Raji (cell line): Measurements from ENCODE around the gene INPP4B.

Experiments
- POLR2A ChIP-seq: IDR thresholded peaks from 2 replicates; pipeline ENCODE4 v1.6.1; 2011; ENCODE audit warnings: low read depth, low read length, control low read depth; ENCODE audit not compliant: insufficient read depth

INPP4B gene

DNA sequence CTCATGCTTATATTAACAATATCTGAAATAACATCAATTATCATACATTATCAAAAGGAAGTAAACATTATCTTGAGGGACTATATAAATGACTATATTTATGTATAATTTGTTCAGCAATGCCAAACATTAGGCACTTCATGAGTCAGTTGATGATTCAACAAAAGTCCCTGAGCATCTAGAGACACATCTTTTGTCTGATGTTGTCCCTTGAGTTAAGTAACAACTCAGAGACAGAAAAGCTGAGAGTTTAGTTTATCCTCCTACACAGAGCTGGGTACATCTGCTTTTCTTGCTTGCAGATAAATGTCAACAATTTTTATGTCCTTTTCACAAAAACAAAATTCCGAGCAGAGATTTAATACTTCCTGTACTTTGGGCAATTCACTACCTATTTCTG, 311.1 kb downstream of the INPP4B start:
- TF ChIP-seq POLR2A: no peak

DNA sequence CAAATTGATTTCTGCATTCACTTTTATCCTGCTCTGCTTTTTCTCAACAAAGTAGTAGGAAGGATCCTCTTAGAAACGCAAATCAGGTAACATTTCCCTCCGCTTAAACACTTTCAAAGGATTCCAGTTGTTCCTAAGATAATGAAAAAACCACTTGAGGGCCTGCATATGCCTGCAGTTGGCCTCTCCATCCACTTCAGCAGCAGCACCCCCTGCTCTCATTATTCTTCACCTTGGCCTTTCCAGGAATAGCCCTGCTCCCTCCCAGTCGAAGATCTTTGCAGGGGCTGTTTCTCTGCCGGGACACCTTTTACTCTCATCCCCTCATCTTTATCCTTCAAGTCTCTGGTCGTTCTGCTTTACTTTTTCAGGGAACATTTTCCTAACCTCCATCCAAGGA, 314.0 kb downstream of the INPP4B start:
- TF ChIP-seq POLR2A: no peak

DNA sequence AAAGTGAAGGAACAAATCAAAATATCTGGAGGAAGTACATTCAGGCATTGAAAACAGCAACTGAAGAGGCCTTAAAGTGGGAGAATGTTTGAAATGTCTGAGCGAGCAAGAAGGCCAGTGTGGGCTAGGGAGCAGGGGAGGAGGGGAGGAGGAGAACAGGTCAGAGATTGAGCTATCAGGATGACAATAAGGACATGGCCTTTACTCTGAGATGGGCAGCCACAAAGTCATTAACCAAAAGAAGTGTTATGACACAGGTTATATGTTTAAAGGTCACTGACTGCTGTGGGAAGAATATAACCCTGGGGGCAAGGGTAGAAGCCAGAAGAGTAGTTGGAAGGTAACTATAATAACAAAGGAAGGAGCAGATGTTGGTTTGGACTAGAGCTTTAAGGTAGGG, 315.4 kb downstream of the INPP4B start:
- TF ChIP-seq POLR2A: no peak

DNA sequence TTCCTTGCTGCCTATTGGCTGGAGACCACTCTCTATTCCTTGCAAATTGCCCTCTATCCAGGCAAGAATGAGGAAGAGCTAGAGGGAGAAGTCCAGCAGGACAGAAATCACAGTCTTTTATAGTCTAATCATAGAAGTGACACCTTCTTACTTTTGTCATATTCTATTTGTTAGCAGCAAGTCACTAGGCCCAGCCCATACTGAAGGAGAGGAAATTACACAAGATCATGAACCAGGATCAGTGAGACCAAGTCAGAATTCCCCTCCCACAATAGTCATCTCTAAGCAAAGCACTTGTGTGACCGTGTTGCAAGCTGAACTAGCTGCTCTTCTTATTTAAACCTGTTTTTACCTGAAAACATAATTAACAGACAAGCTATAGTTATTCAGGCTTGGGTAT, 317.7 kb downstream of the INPP4B start:
- no peak for TF ChIP-seq POLR2A

DNA sequence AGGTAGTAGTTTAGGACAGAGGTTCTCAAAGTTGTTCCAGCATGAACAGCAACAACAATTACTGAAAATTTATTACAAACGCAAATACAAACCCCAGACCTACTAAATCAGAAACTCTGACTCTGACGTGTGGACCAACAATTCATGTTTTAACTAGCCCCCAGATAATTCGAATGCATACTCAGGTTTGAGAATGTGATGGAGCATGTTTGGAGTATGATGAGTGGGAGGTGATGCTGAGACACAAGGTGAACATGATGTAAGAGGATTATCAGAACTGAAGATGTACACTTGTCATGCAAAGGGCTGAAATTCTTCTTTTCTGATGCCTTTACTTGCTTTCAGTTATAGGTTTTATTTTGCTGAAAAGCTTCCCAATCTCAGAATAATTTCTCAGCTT, 323.0 kb downstream of the INPP4B start:
- no peak for TF ChIP-seq POLR2A

DNA sequence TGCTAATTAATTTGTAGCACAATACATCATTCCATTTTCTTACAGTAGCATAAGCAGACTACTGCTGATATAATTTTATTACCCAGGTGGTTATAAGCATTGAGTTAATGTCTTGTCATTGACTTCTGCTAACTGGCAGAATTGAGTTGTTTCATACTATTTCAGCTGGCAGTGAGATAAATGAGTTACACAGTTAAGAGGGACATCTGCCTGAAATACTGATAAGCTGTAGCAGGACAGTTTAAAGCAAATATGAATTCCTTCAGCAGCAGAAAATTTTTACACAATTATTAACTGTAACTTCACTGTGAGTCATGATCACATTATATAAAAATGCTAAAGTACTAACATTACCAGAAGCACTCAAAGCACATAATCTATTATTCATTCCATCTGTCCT, 326.8 kb downstream of the INPP4B start:
- TF ChIP-seq POLR2A: no peak

DNA sequence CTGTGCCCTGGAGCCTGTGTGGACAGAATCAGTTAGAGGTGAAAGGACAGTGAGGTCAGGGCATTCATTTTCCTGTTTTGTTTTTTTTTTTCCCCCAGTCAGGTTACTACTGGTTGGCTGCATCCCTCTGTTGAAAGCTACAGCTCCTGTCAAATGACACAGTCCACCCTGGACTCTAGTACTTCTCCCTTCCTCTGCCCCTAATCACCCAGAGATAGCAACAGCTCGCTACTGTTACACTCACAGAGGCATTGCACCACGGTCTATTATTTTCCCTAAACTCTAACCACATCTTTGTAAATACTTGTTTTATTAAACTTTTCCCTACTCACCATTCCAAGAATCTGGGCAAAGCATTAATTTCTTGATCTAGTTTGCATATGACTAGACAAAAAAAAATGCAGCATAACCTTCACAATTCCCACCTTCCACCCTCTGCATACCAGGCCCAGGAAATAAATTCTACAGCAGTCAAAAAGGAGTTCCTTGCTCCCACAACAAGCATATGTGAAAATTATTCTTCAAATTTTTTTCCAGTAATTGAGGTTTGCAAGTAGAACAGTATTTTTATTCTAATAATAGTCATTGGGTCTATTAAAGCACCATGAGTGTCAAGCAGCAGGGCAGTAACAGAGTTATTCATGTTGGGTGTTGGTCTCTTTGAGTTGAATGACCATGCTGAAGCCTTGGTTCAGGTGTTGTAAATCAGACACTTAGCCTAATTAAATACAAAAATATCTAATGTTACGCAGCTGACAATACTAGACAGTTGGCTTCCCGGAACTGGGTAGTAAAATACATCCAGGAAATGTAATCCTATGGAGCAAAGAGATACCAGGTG, 329.2 kb downstream of the INPP4B start:
- no peak for TF ChIP-seq POLR2A

DNA sequence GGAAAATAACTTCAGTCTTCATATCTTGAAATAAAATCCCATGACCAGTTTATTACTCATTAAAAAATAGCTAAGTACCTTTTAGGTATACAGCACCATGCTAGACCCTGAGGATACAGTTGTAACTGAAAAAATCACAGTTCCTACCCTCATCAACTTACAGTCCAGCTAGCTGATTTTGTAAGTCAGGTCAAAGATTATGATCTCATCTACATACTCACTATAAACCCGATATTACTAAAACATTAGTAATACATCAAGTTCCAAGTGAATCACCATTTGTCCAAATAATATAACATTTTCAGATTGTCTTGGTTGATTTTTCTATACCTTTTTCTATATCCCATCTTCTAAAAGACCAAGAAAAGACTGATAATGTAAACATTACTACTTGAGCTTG, 333.9 kb downstream of the INPP4B start:
- TF ChIP-seq POLR2A: no peak

DNA sequence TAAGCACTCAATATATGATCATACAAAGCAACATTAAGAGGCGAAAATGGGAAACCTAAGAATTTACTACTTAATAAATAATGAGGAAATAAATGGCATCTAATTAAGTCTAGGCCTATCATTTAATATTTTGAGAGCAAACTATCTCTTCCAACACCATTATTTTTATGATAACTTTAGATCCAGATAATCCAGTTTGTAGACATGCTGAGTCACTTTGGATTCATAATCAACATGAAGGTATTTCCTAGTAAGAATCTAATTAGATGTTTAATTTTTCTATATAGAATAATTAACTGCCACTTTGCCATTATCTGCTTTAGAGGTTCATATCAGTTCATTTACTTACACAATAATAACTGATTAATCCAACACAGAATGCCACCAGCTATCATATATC, 336.2 kb downstream of the INPP4B start:
- TF ChIP-seq POLR2A: no peak

DNA sequence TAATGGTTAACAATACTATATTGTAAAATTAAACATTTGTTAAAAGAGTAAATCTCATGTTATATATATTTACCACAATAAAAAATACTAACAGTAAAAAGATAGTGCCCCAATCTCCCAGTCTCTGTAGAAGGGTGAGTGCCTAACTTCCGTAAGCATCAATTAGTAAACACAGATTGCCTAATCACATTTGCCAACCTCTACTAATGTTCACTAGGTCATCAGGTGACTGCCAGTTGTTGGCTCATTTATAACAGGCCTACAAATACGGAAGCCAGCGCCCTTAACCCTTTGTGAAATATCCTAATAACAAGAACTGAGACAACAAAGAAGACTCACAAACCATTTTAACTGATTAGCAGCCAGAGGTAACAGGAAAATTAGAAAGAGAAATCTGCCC, 345.1 kb downstream of the INPP4B start:
- TF ChIP-seq POLR2A: no peak

DNA sequence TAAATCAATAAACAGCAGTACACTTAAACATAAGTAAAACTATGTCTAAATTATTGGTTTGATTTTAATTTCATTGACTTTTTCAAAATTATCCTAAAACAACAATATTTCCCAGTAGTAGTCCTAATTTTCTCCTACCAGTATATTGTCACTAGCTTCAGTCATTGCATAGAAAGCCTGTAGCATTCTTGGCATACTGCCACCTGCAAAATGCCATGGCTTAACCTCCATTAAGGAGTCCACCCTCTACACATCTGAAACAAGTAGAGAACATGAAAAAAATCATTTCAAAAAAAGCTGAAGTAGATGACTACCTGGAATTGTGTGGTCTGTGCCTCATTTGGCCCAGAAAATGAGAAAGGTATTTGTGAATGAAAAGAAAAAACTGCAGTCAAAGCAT, 348.5 kb downstream of the INPP4B start:
- TF ChIP-seq POLR2A: no peak

DNA sequence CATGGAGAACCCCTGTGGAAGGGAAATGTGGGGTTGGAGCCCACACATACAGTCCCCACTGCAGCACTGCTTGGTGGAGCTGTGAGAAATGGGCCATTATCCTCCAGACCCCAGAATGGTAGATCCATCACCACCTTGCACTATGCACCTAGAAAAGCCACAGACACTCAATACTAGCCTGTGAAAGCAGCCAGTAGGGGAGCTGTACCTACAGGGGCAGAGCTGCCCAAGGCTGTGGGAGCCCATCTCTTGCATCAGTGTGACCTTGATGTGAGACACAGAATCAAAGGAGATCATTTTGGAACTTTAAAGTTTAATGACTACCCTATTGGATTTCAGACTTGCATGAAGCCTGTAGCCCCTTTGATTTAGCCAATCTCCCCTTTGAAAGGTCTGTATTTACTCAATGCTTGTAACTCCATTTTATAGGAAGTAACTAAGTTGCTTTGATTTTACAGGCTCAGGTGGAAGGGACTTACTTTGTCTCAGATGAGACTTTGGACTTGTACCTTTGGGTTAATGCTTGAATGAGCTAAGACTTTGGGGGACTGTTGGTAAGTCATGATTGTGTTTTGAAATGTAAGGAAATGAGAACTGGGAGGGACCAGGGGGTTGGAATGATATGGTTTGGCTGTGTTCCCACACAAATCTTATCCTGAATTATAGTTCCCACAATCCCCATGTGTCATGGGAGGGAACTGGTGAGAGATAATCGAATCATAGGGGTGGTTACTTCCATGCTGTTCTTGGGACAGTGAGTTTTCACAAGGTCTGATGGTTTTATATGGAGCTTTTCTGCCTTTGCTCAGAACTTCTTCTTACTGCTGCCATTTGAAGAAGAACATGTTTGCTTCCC, 352.6 kb downstream of the INPP4B start:
- no peak for TF ChIP-seq POLR2A

DNA sequence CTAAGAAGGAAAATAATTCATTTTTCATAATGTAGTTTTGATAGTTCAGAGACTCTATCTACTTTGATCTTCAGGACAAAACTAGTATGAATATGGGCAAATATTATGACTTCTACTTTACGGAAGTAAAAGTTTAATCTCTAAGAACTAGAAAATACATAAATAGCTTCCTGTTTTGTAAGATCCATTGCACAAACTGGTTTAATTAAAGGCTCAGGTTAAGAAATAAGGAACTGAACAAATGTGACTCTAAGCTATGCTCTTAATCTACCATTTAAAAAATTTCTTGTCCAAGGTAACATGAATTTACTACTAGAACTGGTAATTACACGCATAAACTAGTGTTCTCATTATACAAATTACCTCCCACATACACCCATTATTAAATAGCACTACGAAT, 360.6 kb downstream of the INPP4B start:
- TF ChIP-seq POLR2A: no peak

DNA sequence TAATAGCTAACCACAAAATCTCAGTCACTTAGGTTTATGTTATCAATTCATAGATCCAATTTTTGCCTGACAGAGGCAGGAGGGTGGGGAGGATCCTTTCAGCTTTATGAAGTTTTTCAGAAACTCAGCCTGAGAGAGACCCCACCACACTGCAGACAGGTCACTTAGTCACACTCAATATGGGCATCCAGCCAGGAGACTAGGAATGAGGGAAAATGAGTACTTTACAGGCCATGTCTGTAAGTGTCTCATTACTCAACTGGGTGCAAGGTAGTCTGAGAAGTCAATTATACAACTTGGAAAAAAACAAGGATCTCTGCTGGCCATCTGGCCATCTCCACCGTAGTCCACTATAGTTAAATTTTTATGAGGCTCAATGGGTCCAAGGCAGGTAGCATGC, 365.9 kb downstream of the INPP4B start:
- no peak for TF ChIP-seq POLR2A

DNA sequence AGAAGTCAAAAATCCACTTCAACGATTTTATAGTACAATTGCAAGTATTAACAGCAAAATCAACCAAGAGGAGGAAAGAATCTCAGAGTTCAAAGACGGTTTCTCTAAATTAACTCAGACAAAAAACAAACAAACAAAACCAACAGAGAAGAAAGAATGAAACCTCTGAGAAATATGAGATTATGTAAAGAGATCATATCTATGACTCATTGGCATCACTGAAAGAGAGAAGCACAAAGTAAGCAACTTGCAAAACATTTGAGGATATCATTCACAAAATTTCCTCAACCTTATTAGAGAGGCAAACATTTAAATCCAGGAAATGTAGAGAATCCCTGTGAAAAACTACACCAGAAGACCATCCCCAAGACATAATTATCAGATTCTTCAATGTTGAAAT, 370.4 kb downstream of the INPP4B start:
- TF ChIP-seq POLR2A: no peak

DNA sequence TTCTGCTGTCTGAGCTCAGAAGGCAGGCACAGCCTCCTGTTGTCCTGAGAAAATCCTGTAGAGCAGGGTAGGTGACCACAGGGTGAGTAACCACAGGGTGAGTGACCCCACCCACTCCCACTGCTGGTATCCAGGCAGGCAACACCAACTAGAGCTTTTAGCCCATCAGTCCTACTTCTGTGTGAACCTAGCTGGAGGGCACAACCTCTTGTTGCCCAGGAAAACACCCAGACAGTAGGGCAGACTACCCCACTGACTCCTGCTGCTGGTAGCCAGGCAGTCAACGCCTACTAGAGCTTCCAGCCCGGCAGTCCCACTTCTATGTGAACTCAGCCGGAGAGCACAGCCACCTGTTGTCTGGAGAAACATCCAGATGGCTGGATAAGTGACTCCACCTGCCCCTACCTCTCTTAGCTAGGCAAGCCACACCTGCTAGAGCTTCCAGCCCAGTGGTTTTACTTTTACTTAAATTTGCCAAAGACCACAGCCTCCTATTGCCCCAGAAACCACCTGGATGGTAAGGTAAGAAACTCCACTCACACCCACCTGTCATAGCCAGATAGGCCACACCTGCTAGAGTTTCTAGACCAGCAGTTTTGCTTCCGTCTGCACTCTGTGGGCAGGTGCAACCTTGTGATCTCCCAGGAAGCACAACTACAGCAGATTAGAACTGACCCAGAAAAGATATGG, 371.6 kb downstream of the INPP4B start:
- TF ChIP-seq POLR2A: no peak
